ENCODE measurements around the gene KLF1. TPM values are rescaled to one million over a fixed set of nuclear protein-coding genes. Genes with fewer than 3 reads are reported as not detected.
A peak's percentile ranks its signal among the peaks of the same experiment; 100 is the strongest.

Gene KLF1
- total and polyA plus RNA-seq, 2 of the 13 experiments (the other 11 are each of a cell fraction or from before 2014, with no cell fraction given), result not detected

DNA sequence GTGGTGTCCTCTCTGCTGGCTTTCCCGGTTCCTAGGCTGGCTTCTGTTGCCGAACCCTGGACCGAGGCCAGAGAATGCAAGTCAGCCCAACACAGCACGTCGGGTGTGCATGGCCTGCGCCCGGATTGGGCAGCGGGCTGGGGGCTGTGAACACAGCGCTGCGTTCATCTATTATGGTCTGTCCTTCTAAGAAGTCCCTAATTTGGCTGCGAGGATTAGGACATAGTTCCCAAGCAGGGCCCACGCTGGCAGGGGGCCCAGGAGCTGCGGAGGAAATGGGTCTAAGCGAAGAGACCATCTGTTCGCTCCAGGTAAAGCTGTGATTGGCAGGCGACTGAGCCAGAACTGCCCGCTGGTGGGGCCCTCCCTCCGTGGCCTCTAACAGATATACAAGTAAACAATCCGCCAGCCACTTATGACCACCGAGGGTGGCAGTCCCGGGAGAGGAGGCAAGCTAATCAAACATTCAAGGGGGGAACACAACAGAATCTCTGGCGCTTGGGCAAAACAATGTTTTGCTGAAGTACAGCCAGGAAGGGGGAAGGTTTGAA, 26.1 kb upstream of the KLF1 start (continued):
- TF ChIP-seq, protein P1, sequence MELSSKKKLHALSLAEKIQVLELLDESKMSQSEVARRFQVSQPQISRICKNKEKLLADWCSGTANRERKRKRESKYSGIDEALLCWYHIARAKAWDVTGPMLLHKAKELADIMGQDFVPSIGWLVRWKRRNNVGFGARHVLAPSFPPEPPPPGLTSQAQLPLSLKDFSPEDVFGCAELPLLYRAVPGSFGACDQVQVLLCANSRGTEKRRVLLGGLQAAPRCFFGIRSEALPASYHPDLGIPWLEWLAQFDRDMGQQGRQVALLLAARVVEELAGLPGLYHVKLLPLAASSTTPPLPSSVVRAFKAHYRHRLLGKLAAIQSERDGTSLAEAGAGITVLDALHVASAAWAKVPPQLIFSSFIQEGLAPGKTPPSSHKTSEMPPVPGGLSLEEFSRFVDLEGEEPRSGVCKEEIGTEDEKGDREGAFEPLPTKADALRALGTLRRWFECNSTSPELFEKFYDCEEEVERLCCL (CRISPR knock-in tag; IDR thresholded peaks at IDR 0.05; ENCODE audit: borderline replicate concordance), result no peak
- TF ChIP-seq SALL1 (CRISPR knock-in tag; IDR thresholded peaks at IDR 0.05), result peak; percentile 67; the same call in 1 of the 2 replicates
- no peak for TF ChIP-seq RARG (CRISPR knock-in tag; IDR thresholded peaks at IDR 0.05; ENCODE audit: low read depth)
- TF ChIP-seq ZNF547 (CRISPR knock-in tag; IDR thresholded peaks at IDR 0.05), result no peak
- 0 out of 2 replicates have a peak, but pooled peaks have one; percentile 41 for TF ChIP-seq MXD4 (CRISPR knock-in tag; IDR thresholded peaks at IDR 0.05)
- no peak for TF ChIP-seq NFIB (CRISPR knock-in tag; IDR thresholded peaks at IDR 0.05; ENCODE audit: borderline replicate concordance)
- no peak for TF ChIP-seq SMAD3 (CRISPR knock-in tag; IDR thresholded peaks at IDR 0.05)
- TF ChIP-seq KDM3A (CRISPR knock-in tag; IDR thresholded peaks at IDR 0.05; ENCODE audit: low read depth), result no peak
- no peak for TF ChIP-seq ZNF598 (CRISPR knock-in tag; IDR thresholded peaks at IDR 0.05; ENCODE audit: borderline replicate concordance)
- 0 out of 2 replicates have a peak, but pooled peaks have one; percentile 36 for TF ChIP-seq YEATS4 (CRISPR knock-in tag; IDR thresholded peaks at IDR 0.05; ENCODE audit: borderline replicate concordance)
- peak; percentile 51 for TF ChIP-seq TEAD3 (CRISPR knock-in tag; optimal IDR thresholded peaks at IDR 0.05; ENCODE audit: borderline replicate concordance)
- TF ChIP-seq, protein P2, sequence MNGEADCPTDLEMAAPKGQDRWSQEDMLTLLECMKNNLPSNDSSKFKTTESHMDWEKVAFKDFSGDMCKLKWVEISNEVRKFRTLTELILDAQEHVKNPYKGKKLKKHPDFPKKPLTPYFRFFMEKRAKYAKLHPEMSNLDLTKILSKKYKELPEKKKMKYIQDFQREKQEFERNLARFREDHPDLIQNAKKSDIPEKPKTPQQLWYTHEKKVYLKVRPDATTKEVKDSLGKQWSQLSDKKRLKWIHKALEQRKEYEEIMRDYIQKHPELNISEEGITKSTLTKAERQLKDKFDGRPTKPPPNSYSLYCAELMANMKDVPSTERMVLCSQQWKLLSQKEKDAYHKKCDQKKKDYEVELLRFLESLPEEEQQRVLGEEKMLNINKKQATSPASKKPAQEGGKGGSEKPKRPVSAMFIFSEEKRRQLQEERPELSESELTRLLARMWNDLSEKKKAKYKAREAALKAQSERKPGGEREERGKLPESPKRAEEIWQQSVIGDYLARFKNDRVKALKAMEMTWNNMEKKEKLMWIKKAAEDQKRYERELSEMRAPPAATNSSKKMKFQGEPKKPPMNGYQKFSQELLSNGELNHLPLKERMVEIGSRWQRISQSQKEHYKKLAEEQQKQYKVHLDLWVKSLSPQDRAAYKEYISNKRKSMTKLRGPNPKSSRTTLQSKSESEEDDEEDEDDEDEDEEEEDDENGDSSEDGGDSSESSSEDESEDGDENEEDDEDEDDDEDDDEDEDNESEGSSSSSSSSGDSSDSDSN (CRISPR knock-in tag; IDR thresholded peaks at IDR 0.05), result peak; percentile 36; the same call in 1 of the 2 replicates
- no peak for TF ChIP-seq THAP11 (CRISPR knock-in tag; IDR thresholded peaks at IDR 0.05)
- no peak for TF ChIP-seq ZNF282 (IDR thresholded peaks at IDR 0.05; ENCODE audit: partially characterized antibody)
- TF ChIP-seq ZFP36L2 (CRISPR knock-in tag; IDR thresholded peaks at IDR 0.05), result no peak
- TF ChIP-seq CBX1 (IDR thresholded peaks at IDR 0.05; ENCODE audit: low read depth), result no peak
- TF ChIP-seq NCOA1 (CRISPR knock-in tag; IDR thresholded peaks at IDR 0.05), result no peak
- TF ChIP-seq ZNF276 (CRISPR knock-in tag; IDR thresholded peaks at IDR 0.05; ENCODE audit: low read depth), result no peak
- TF ChIP-seq FOSL1 (CRISPR knock-in tag; IDR thresholded peaks at IDR 0.05; ENCODE audit: borderline replicate concordance), result no peak
- TF ChIP-seq POLR2AphosphoS5 (IDR thresholded peaks at IDR 0.05; ENCODE audit: low read depth, low read length), result 0 out of 2 replicates have a peak, but pooled peaks have one; percentile 35
- TF ChIP-seq PPARG (CRISPR knock-in tag; conservative IDR thresholded peaks at IDR 0.05), result 0 out of 2 replicates have a peak, but pooled peaks have one; percentile 17
- TF ChIP-seq TAF1 (CRISPR knock-in tag; IDR thresholded peaks at IDR 0.05), result no peak; the same call in 1 of the 2 replicates
- TF ChIP-seq, protein P3, sequence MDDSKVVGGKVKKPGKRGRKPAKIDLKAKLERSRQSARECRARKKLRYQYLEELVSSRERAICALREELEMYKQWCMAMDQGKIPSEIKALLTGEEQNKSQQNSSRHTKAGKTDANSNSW (CRISPR knock-in tag; IDR thresholded peaks at IDR 0.05; ENCODE audit: borderline replicate concordance), result no peak
- TF ChIP-seq, protein P4, sequence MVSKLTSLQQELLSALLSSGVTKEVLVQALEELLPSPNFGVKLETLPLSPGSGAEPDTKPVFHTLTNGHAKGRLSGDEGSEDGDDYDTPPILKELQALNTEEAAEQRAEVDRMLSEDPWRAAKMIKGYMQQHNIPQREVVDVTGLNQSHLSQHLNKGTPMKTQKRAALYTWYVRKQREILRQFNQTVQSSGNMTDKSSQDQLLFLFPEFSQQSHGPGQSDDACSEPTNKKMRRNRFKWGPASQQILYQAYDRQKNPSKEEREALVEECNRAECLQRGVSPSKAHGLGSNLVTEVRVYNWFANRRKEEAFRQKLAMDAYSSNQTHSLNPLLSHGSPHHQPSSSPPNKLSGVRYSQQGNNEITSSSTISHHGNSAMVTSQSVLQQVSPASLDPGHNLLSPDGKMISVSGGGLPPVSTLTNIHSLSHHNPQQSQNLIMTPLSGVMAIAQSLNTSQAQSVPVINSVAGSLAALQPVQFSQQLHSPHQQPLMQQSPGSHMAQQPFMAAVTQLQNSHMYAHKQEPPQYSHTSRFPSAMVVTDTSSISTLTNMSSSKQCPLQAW (CRISPR knock-in tag; IDR thresholded peaks at IDR 0.05), result no peak
- no peak for TF ChIP-seq TAF15 (IDR thresholded peaks at IDR 0.05; ENCODE audit: low read depth, low read length, poor library complexity, severe bottlenecking)
